HEK293T (cell line): ENCODE results near the gene ACKR3.

Experiments
- CTCF ChIA-PET: fragments of 350-600 bp; formaldehyde crosslinking; extraction: SDS; loops from one replicate; lab custom pipeline; 2021; ENCODE audit warnings: antibody characterized with exemption, inconsistent platforms; lab: Yijun Ruan, JAX
- POLR2A ChIA-PET: fragments of 350-600 bp; formaldehyde crosslinking; extraction: SDS; loops from one replicate; lab custom pipeline; 2020; ENCODE audit warnings: antibody characterized with exemption, inconsistent platforms; lab: Yijun Ruan, JAX
- DNase-seq: peaks from one replicate; pipeline ENCODE4 v3.0.0; 2012; ENCODE audit warnings: mixed read lengths; ENCODE audit errors: extremely low spot score
- ARNT ChIP-seq: fragments of 450-650 bp; IDR thresholded peaks from 2 replicates; pipeline ENCODE4 v1.6.1; 2017; ENCODE audit warnings: mild to moderate bottlenecking
- BHLHE40 ChIP-seq: fragments of 450-650 bp; IDR thresholded peaks from 2 replicates; pipeline ENCODE4 v1.6.1; 2016; ENCODE audit warnings: mild to moderate bottlenecking, moderate library complexity, borderline replicate concordance
- CTBP1 ChIP-seq: fragments of 450-650 bp; IDR thresholded peaks from 2 replicates; pipeline ENCODE4 v1.6.1; 2016; ENCODE audit warnings: borderline replicate concordance
- ELF4 ChIP-seq: fragments of 450-650 bp; IDR thresholded peaks from 2 replicates; pipeline ENCODE4 v1.6.1; 2017; ENCODE audit warnings: antibody characterized with exemption
- FOXA1 ChIP-seq: fragments of 450-650 bp; IDR thresholded peaks from 2 replicates; pipeline ENCODE4 v1.6.1; 2016; ENCODE audit warnings: mild to moderate bottlenecking
- FOXK2 ChIP-seq: fragments of 450-650 bp; IDR thresholded peaks from 2 replicates; pipeline ENCODE4 v1.6.1; 2016; ENCODE audit warnings: mild to moderate bottlenecking
- FOXM1 ChIP-seq: fragments of 450-650 bp; IDR thresholded peaks from 2 replicates; pipeline ENCODE4 v1.6.1; 2017; ENCODE audit warnings: mild to moderate bottlenecking, borderline replicate concordance
- HDGF ChIP-seq: fragments of 450-650 bp; IDR thresholded peaks from 2 replicates; pipeline ENCODE4 v1.6.1; 2017; ENCODE audit warnings: antibody characterized with exemption, borderline replicate concordance
- L3MBTL2 ChIP-seq: fragments of 450-650 bp; conservative IDR thresholded peaks from 2 replicates; pipeline ENCODE4 v1.6.1; 2016; ENCODE audit warnings: mild to moderate bottlenecking
- LEF1 ChIP-seq: fragments of 450-650 bp; IDR thresholded peaks from 2 replicates; pipeline ENCODE4 v1.6.1; 2017; ENCODE audit warnings: mild to moderate bottlenecking, borderline replicate concordance
- NFRKB ChIP-seq: fragments of 450-650 bp; IDR thresholded peaks from 2 replicates; pipeline ENCODE4 v1.6.1; 2016; ENCODE audit warnings: mild to moderate bottlenecking, moderate library complexity
- SP1 ChIP-seq: fragments of 450-650 bp; IDR thresholded peaks from 2 replicates; pipeline ENCODE4 v1.6.1; 2017
- SUZ12 ChIP-seq: fragments of 450-650 bp; IDR thresholded peaks from 2 replicates; pipeline ENCODE4 v1.6.1; 2016; ENCODE audit warnings: mild to moderate bottlenecking
- TARDBP ChIP-seq: fragments of 450-650 bp; IDR thresholded peaks from 2 replicates; pipeline ENCODE4 v1.6.1; 2016
- ZNF384 ChIP-seq: fragments of 450-650 bp; IDR thresholded peaks from 2 replicates; pipeline ENCODE4 v1.6.1; 2016
- TF ChIP-seq, protein P1 (sequence below): fragments of 450-650 bp; IDR thresholded peaks from 2 replicates; pipeline ENCODE4 v1.6.1; 2016

Gene ACKR3

DNA sequence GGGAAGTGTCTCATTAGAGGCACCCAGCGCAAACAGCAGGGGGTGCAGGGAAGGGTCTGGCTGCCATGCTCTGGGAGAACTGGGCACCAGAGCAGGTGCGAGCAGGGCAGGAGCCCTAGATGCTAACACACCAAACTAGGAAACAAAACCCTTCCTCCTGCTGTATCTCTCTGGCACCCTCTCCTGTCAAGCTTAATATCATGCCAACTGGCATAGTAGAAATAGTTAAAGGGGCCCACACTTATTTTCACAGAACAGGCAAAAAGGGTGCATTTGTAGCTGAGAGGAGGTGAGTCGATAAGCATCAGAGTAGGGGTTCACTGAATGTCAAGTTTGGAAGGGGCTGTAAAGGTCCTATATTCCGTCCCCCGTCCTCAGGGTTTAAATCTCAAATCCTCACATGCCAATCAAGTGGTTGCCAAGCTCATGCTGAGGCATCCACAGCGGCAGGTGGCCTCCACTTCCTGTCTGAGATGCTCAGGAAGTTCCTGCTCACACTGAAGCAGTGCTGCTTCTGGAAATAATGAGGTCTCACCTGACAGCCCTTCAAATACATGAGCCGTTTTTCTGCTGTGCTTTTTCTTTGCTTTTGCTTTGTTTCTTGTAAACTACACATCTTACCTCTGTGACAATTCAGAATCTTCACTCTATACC is 14.9 kb upstream of the ACKR3 start:
- no peak for DNase-seq
- CTCF ChIA-PET: no interaction called here

DNA sequence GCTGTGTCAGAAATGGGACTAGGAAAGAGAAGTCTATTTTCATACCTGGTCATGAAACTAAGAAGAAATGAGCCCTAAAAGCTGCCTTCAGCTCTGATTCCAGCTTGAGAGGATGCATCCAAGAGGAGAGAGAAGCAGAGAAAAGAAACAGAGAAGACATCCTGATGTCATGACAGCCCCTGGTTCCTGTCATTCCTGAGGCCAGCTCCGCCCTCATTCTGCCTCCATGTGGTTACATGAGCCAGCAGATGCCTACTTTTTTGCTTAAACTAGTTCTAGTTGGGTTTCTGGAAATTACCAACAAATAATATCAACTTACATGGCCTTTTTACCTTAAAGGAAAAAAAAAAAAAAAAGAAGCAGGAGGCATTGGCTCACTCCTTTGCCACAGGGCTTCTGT is 14.1 kb upstream of the ACKR3 start:
- ChIA-PET POLR2A (no interaction called here), CTCF (no interaction called here)
- TF ChIP-seq FOXA1: no peak
- no peak for TF ChIP-seq LEF1
- TF ChIP-seq L3MBTL2: no peak
- TF ChIP-seq, protein P1, sequence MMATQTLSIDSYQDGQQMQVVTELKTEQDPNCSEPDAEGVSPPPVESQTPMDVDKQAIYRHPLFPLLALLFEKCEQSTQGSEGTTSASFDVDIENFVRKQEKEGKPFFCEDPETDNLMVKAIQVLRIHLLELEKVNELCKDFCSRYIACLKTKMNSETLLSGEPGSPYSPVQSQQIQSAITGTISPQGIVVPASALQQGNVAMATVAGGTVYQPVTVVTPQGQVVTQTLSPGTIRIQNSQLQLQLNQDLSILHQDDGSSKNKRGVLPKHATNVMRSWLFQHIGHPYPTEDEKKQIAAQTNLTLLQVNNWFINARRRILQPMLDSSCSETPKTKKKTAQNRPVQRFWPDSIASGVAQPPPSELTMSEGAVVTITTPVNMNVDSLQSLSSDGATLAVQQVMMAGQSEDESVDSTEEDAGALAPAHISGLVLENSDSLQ: no peak
- TF ChIP-seq SUZ12: no peak
- TF ChIP-seq NFRKB: no peak
- TF ChIP-seq ELF4: no peak
- TF ChIP-seq ARNT: no peak
- TF ChIP-seq BHLHE40: no peak
- TF ChIP-seq SP1: no peak
- TF ChIP-seq HDGF: no peak
- no peak for TF ChIP-seq CTBP1
- TF ChIP-seq FOXK2: no peak
- TF ChIP-seq TARDBP: no peak
- no peak for TF ChIP-seq ZNF384

More for the DNA sequence above, 14.9 kb upstream of the ACKR3 start:
- POLR2A ChIA-PET: no interaction called here
- TF ChIP-seq ELF4 (no peak), FOXM1 (no peak), NFRKB (no peak), FOXK2 (no peak), BHLHE40 (no peak), ARNT (no peak), SP1 (no peak), SUZ12 (no peak), HDGF (no peak), ZNF384 (no peak), L3MBTL2 (no peak), FOXA1 (no peak), CTBP1 (no peak), LEF1 (no peak), TARDBP (no peak)
- TF ChIP-seq, protein P1: no peak

DNA sequence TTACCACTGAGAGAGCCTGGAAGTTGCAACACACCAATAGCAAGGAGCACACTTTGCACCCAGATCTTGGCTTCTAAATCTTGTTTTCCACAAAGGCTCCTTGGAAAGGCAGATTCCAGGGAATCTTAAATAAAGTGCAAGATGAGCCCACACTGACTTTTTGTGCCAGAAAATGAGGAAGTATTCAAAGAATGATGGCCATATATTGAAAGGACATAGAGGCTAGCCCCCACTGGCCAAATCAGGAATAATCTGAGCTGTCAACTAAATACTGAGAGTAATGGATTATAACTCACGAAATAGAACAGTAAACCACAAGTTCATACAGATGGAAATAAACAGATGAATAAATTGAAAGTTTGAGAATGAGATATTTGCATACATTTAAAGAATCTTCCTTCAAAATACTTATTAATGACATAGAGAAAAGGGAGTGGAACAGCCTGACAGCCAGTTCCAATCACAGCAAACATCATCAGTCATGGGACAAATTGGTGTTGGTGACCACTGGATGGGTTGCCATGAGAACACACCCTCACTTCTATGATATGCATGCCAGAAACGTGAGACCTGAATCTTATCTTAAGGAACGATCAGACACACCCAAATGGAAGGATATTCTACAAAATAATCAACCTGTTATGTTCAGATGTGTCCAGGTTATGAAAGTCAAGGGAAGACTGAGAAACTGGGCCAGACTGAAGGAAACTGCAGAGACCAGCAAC is 12.2 kb upstream of the ACKR3 start:
- CTCF ChIA-PET: interaction anchor here (0.6 kb wide), 1 partner anchor 48 kb away, joined by 3 read pairs; no protein-coding TSS in a partner anchor
- POLR2A ChIA-PET: no interaction called here
- no peak for DNase-seq
- TF ChIP-seq SP1 (no peak), HDGF (no peak), TARDBP (no peak), FOXA1 (no peak), ELF4 (no peak), SUZ12 (no peak), L3MBTL2 (no peak), ZNF384 (no peak), LEF1 (no peak), FOXM1 (no peak), BHLHE40 (no peak)

More for the DNA sequence above, 14.1 kb upstream of the ACKR3 start:
- no peak for DNase-seq

DNA sequence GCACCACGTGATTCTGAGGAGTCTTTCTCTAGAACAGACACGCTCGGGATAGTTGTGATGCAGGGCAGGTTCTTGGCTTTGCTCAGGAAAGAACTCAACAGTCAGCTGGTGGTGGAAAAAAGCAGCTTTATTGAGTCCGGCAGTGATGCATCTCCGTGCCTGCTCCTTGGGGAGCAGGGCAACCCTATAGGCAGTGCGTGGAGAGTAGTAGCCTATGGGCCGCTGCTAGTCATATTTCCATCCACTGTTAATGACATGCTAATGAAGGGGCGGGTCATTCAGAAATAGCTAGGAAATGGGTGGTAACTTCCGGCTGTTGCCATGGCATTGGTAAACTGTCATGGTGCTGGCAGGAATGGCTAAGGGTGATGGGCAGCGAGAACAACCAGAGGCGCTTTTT is 11.6 kb upstream of the ACKR3 start:
- POLR2A ChIA-PET: no interaction called here
- TF ChIP-seq TARDBP: no peak
- TF ChIP-seq, protein P1: no peak
- TF ChIP-seq FOXA1: no peak
- TF ChIP-seq LEF1: no peak
- no peak for TF ChIP-seq CTBP1
- TF ChIP-seq NFRKB: no peak
- no peak for TF ChIP-seq HDGF
- TF ChIP-seq FOXK2: no peak
- TF ChIP-seq BHLHE40: no peak
- no peak for TF ChIP-seq SUZ12
- CTCF ChIA-PET: interaction anchor here (0.6 kb wide), 1 partner anchor 48 kb away, joined by 3 read pairs; no protein-coding TSS in a partner anchor
- no peak for DNase-seq

DNA sequence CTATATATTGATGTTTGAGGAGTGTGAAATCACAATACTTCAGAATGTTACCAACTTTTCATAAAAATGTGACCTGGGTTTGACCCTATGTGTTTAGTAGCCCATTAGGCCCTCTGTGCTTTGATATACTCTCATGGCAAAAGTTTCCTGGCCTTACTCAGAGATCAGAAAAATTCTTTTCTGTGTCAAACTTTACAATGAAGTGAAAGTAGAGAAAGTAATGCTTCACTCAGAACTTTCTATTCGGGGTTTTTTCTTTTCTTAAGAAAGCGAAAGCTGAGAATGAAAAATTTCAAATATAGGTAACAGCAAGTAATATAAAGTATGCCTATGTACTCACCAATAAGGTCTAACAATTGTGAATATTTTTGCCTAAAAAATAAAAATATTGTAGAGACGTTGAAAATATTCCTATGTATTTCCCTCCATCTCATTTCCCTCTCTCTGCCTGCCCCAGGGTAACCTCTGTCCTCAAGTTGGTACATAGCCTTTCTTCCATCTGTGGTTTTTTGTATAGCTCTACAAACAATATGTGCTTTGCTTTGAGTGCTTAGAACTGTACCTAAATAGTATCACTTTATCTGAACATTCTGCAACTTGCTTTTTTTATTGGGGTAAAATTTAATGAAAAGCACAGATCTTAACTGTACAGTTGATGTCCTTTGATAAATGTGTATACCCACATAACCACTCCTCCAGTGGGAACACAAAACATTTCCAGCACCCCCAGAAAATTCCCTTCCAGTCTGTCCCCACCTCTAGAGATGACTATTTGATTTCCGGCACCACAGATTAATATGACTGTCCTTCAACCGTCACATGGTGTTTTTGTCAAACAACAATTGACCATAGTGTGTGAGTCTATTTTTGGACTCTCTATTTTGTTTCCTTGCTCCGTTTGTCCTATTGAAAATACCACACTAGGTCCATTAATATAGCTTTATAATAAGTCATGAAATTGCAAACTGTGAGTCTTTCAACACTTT is 10.3 kb upstream of the ACKR3 start:
- DNase-seq: no peak
- ChIA-PET CTCF (no interaction called here), POLR2A (no interaction called here)
- TF ChIP-seq SUZ12: no peak
- TF ChIP-seq ZNF384: no peak
- TF ChIP-seq ELF4: no peak
- TF ChIP-seq SP1: no peak
- no peak for TF ChIP-seq HDGF
- TF ChIP-seq BHLHE40: no peak
- TF ChIP-seq TARDBP: no peak
- TF ChIP-seq LEF1: no peak
- TF ChIP-seq L3MBTL2: no peak
- TF ChIP-seq FOXM1: no peak
- no peak for TF ChIP-seq FOXA1
- TF ChIP-seq FOXK2: no peak
